Upper lobe of left lung (tissue), 6 donors: ENCODE measurements around the gene FABP2. TPM values are rescaled to one million over a fixed set of nuclear protein-coding genes. Genes with fewer than 3 reads are reported as not detected.
"Not testable (repeated sequence)": the region's sequence is repeated elsewhere in the genome, so short reads cannot be mapped to it uniquely, and the experiment has no call there.

Source experiments
- ATAC-seq, 2 donors: fragments of 200-7000 bp; cut with Tn5 transposase; one replicate each; pipeline ENCODE4 v1.9.1; 2022; ENCODE audit warnings: mild to moderate bottlenecking in 2 of 2, moderate library complexity in 2 of 2; ENCODE audit not compliant: low FRiP score in 2 of 2
- DNase-seq, 2 donors: peaks; one replicate each; pipeline ENCODE4 v3.0.0-alpha.2; 2019 to 2020
- H3K27ac ChIP-seq, 4 donors: fragments of 200-600 bp; sonication (generic); one replicate each; pipeline ENCODE4 v1.5.1; 2016 to 2019
- H3K27me3 ChIP-seq, 4 donors: fragments of 200-600 bp; sonication (generic); one replicate each; pipeline ENCODE4 v1.5.1; 2017 to 2019
- H3K36me3 ChIP-seq, 4 donors: fragments of 200-600 bp; sonication (generic); one replicate each; pipeline ENCODE4 v1.5.1; 2016 to 2019
- H3K4me1 ChIP-seq, 4 donors: fragments of 200-600 bp; sonication (generic); one replicate each; pipeline ENCODE4 v1.5.1; 2018 to 2019
- H3K4me3 ChIP-seq, 4 donors: fragments of 200-600 bp; sonication (generic); one replicate each; pipeline ENCODE4 v1.5.1; 2017 to 2019; ENCODE audit warnings: mild to moderate bottlenecking in 2 of 4, moderate library complexity in 1 of 4
- H3K9me3 ChIP-seq, 4 donors: fragments of 200-600 bp; sonication (generic); one replicate each; pipeline ENCODE4 v1.5.1; 2018 to 2019
- EP300 ChIP-seq, 4 donors: sonication (generic); formaldehyde crosslinking; IDR thresholded peaks; one replicate each; pipeline ENCODE4 v1.5.1; 2017; ENCODE audit warnings: antibody characterized with exemption in 4 of 4, control low read depth in 2 of 4
- POLR2A ChIP-seq, 4 donors: fragments of 450-650 bp; IDR thresholded peaks; one replicate each; pipeline ENCODE4 v1.5.1; 2016 to 2017; ENCODE audit warnings: antibody characterized with exemption in 4 of 4, mild to moderate bottlenecking in 2 of 4
- POLR2AphosphoS5 ChIP-seq, 2 donors: sonication (generic); formaldehyde crosslinking; IDR thresholded peaks; one replicate each; pipeline ENCODE4 v1.5.1; 2017; ENCODE audit warnings: antibody characterized with exemption in 2 of 2
- WGBS, 2 donors: methylation state at CpG; one replicate each; pipeline ENCODE4 v1.1.5; 2017 to 2018; 5-methylcytosine and 5-hydroxymethylcytosine counted together
- total RNA-seq, 6 donors: library from RNA; depleted of rRNA in 4 of 6; stranded (reverse); fragments of >200 nt in 4 of 6; gene quantifications; one replicate each; pipeline versions ENCODE4 v1.1.0 to v1.2.1, GENCODE V29; 2016 to 2021
- TF ChIP-seq, protein P1 (sequence below), 6 experiments: fragments of 450-650 bp in 4 of 6; fragments of 200-600 bp in 2 of 6; sonication (generic) in 2 of 6; IDR thresholded peaks; one replicate each; pipeline ENCODE4 v1.5.1; 2016 to 2019; ENCODE audit warnings: antibody characterized with exemption in 6 of 6
- donor health status: DM: no; HTN: no; CAD: no; lungs with moderate emphysema.
- donor health status: DM: no; HTN: yes; CAD: no; lungs with severe emphysema.

Gene FABP2
- total RNA-seq, 6 donors from 2014 or later: not detected

DNA sequence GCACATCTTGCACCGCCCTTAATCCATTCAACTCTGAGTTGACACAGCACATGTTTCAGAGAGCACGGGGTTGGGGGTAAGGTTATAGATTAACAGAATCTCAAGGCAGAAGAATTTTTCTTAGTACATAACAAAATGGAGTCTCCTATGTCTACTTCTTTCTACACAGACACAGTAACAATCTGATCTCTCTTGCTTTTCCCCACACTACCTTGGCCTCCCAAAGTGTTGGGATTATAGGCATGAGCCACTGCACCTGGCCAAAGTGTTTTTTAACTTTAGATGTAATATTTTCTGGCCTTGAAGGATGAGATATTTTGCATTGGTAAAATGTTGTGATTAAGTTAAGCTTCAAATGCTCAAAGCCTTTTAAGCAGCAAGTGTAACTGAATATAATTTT, 21.4 kb upstream of the FABP2 start:
- H3K27me3 ChIP-seq, H3K4me1 ChIP-seq, H3K4me3 ChIP-seq, ATAC-seq, H3K9me3 ChIP-seq, H3K27ac ChIP-seq, H3K36me3 ChIP-seq, DNase-seq: not testable (repeated sequence)
- WGBS, 2 donors: no CpG with 5 or more reads among the region's 2 CpGs

DNA sequence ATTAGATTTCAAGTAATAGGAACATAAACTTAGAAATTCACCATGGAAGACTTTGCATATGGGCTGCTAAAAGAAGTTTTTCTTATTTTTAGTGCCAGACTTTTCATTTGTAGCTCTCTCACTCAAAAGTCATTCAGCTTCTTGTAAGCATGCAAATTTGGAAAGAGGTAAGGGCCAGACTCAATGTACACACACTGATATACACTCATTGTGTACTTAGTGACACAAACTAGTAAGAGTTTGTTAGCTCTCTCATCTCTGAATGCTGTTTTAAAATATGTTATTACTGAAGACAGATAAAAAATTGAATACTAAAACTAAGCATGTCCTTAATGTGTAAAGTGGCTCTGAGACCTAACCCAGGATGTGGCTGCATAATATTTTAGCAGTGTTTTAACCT, 18.0 kb upstream of the FABP2 start:
- H3K27me3 ChIP-seq, DNase-seq, H3K4me3 ChIP-seq, ATAC-seq, H3K27ac ChIP-seq, H3K36me3 ChIP-seq, H3K9me3 ChIP-seq, H3K4me1 ChIP-seq: not testable (repeated sequence)

DNA sequence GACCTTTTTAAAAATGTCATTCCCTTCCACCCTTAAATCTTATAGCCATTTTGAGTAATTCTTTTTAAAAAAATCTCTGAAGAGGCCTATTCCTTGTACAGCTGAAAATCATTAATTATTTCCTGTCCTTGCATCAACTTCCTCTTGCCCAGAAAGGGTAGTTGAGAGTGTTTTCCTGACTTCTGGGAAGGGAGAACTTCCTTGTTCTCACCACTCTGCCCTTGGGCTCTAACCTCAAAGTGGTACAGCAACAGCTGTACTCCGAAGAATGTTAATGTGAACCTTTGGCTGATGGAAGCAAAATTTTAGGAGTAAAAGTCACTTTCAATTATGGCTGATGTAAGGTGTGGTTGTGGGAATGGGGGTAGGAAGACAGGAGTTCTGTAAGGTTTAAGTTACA, 15.1 kb upstream of the FABP2 start:
- DNase-seq (peak in 1 of 2 donors; percentile 24), ATAC-seq (peak; percentile 46 to 82)
- Histone ChIP-seq H3K36me3 (no peaks in the 10 kb centered on the region), H3K4me3 (no peak overlapping the region), H3K4me1 (no peaks in the 10 kb centered on the region), H3K9me3 (no peaks in the 10 kb centered on the region), H3K27me3 (no peaks in the 10 kb centered on the region), H3K27ac (peak overlapping the region in 2 of 4 donors; percentile 54 to 71)
- WGBS, 2 donors: 10 to 29% methylated on average over 1 of the region's 1 CpG
- TF ChIP-seq EP300 (IDR thresholded peaks at IDR 0.05): no peak
- peak in 1 of 2 donors; percentile 58 for TF ChIP-seq POLR2AphosphoS5 (IDR thresholded peaks at IDR 0.05)

DNA sequence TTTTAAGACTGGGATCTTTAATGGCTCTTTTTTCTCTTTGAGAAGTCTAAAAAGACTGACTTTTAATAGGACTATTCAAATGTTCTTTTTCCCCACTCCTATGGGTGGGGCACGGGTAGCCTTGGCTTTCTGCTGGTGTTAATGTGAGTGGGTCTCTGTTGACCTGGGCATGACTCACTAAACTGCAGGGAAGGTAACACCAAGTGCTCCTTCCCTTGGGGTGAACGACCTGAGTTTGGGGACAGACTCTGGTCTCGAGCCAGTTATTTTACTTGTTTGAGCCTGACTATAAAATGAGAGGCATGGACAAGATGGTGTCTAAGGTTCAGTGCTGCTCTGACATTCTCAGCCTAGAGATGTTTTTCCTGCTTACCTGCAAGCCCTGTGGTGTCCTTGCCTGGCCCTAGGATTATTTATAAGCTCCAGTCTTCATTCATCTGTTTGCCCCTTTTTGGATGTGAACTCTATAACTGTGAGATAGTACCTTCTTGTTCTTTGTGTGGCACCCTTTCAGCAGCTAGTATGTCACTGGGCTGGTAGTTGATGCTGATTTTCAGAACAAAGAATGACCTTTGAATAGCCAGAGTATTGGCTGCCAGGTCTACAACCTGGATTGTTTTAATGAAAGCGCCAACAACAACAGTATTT, 14.5 kb upstream of the FABP2 start:
- peak overlapping the region in 1 of 4 donors; percentile 71 for H3K27ac ChIP-seq
- DNase-seq (peak in 1 of 2 donors; percentile 22), ATAC-seq (peak in 1 of 2 donors; percentile 53)
- 83 to 95% methylated on average over 1 to 3 of the region's 4 CpGs for WGBS, 2 donors
- not testable (repeated sequence) for H3K9me3 ChIP-seq, H3K4me3 ChIP-seq, H3K36me3 ChIP-seq, H3K4me1 ChIP-seq, H3K27me3 ChIP-seq

DNA sequence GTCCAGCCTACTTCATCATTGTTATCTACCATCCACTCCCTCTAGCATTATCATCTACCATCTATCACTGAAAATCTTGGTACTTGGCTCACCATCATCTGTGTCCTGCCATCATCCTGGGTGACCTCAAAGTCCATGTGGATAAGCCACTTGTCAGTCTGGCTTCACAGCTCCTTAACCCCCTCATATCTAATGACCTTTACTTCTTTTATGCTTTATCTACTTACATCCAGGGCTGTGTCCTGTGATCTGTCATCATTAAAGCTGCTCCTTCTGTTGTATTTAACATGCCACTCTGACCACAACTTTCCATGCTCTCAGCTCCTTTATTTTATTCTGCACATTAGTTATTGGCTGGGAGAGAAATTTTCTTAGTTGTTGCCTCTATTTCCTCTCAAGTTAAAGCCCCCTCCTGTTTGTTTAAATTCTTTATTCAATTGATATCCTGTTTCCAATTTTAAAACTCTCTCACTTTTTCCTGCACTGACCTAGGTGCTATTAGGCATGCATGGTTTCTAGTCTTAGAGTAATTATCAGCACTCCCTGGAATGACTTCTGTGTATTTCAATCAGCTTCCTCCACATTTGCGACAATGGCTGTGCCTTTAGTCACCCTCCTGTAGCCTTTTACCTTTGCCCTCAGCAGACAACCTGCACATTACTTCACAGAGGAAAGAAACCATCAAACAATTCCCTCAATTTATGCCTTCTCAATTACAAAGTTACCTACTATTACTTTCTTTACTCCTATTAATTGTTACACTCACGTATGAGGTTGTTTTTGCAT, 8.1 kb upstream of the FABP2 start:
- DNase-seq: no peak
- ATAC-seq: no peak
- Histone ChIP-seq H3K27ac (no peak overlapping the region), H3K36me3 (no peaks in the 10 kb centered on the region), H3K4me1 (no peaks in the 10 kb centered on the region), H3K4me3 (no peak overlapping the region), H3K9me3 (no peaks in the 10 kb centered on the region), H3K27me3 (no peaks in the 10 kb centered on the region)
- TF ChIP-seq, protein P1, sequence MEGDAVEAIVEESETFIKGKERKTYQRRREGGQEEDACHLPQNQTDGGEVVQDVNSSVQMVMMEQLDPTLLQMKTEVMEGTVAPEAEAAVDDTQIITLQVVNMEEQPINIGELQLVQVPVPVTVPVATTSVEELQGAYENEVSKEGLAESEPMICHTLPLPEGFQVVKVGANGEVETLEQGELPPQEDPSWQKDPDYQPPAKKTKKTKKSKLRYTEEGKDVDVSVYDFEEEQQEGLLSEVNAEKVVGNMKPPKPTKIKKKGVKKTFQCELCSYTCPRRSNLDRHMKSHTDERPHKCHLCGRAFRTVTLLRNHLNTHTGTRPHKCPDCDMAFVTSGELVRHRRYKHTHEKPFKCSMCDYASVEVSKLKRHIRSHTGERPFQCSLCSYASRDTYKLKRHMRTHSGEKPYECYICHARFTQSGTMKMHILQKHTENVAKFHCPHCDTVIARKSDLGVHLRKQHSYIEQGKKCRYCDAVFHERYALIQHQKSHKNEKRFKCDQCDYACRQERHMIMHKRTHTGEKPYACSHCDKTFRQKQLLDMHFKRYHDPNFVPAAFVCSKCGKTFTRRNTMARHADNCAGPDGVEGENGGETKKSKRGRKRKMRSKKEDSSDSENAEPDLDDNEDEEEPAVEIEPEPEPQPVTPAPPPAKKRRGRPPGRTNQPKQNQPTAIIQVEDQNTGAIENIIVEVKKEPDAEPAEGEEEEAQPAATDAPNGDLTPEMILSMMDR (IDR thresholded peaks at IDR 0.05): no peak
- TF ChIP-seq EP300 (IDR thresholded peaks at IDR 0.05): no peak
- no peak for TF ChIP-seq POLR2A (IDR thresholded peaks at IDR 0.05)
- no peak for TF ChIP-seq POLR2AphosphoS5 (IDR thresholded peaks at IDR 0.05)
- WGBS, 2 donors: 64 to 70% methylated on average over 2 of the region's 2 CpGs

DNA sequence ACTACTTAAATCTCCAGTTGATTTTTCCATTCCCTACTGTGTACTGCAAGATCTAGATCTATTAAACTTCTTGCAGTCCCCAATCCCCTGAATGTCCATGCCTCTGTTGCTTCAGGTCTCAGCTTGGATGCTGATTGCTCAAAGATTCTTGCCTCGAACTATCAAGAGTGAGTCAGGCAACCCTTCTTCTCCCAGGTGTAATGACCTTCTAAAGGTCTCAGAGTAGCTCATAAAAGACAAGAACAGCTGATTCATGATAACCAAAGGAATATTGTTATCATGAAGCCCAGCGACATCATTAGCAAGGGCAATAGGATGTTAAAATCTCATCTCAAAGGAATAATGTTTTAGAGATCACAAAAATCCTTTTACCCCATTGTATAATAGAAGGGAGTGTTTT, 6.8 kb upstream of the FABP2 start:
- Histone ChIP-seq H3K27me3 (no peaks in the 10 kb centered on the region), H3K27ac (no peak overlapping the region), H3K4me3 (no peak overlapping the region), H3K9me3 (no peaks in the 10 kb centered on the region), H3K4me1 (no peaks in the 10 kb centered on the region), H3K36me3 (no peaks in the 10 kb centered on the region)
- no peak for DNase-seq
- WGBS, 2 donors: 78 to 87% methylated on average over 2 of the region's 2 CpGs
- TF ChIP-seq POLR2A (IDR thresholded peaks at IDR 0.05) (no peak), POLR2AphosphoS5 (IDR thresholded peaks at IDR 0.05) (no peak), EP300 (IDR thresholded peaks at IDR 0.05) (no peak)
- TF ChIP-seq, protein P1 (IDR thresholded peaks at IDR 0.05): no peak
- no peak for ATAC-seq

DNA sequence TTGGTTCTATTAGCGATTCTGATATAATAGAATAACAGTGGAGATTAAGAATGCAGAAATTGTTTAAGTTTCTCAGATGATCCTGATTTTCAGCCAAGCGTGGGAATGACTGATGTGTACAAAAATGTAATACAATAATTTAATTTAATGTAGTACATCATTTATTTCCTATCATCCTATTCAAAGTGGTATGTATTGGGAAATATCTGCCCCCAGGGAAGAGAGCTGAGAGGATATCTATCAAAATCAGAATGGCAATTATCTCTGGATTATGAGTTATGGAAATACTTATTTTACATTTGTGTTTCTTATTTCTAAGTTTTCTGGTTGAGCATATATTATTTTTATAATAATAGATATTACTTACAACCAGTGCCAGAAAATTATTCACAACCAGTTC, 3.9 kb downstream of the FABP2 start:
- no peaks in the 10 kb centered on the region for H3K4me1 ChIP-seq
- no peak for DNase-seq
- H3K27me3 ChIP-seq: no peaks in the 10 kb centered on the region
- no peak overlapping the region for H3K4me3 ChIP-seq
- no peaks in the 10 kb centered on the region for H3K9me3 ChIP-seq
- WGBS, 2 donors: 69 to 70% methylated on average over 2 of the region's 2 CpGs
- TF ChIP-seq POLR2AphosphoS5 (IDR thresholded peaks at IDR 0.05) (no peak), EP300 (IDR thresholded peaks at IDR 0.05) (no peak), POLR2A (IDR thresholded peaks at IDR 0.05) (no peak)
- TF ChIP-seq, protein P1 (IDR thresholded peaks at IDR 0.05): no peak
- no peak for ATAC-seq
- no peaks in the 10 kb centered on the region for H3K36me3 ChIP-seq
- no peak overlapping the region for H3K27ac ChIP-seq
